Measurements from ENCODE around the gene AKNAD1. TPM values are rescaled to one million over a fixed set of nuclear protein-coding genes. Genes with fewer than 3 reads are reported as not detected.

The AKNAD1 gene
- total and polyA plus RNA-seq, 2 of the 8 experiments (the other 6 are each of a cell fraction or from before 2014, with no cell fraction given): not detected

- no peak overlapping the region for H2BK20ac ChIP-seq (ENCODE audit: low read length)
- no peak overlapping the region for H4K8ac ChIP-seq (ENCODE audit: extremely low read depth, insufficient read depth, low read length)
- H4K5ac ChIP-seq (ENCODE audit: insufficient read length, low read depth, low read length): no peak overlapping the region
- H3K4ac ChIP-seq (replicated peaks; ENCODE audit: insufficient read length, low read depth, low read length): no peak overlapping the region
- H3K56ac ChIP-seq (replicated peaks; ENCODE audit: insufficient read length, low read depth, low read length): no peak overlapping the region
- H3K79me2 ChIP-seq (ENCODE audit: control insufficient read depth in 1 of 2, insufficient read depth in 2 of 2, low read length in 2 of 2): no peaks in the 10 kb centered on the region
- H3K27ac ChIP-seq (ENCODE audit: low read depth, low read length): no peak overlapping the region
- no peaks in the 10 kb centered on the region for H3K9me3 ChIP-seq (ENCODE audit: insufficient read depth in 2 of 2, low read depth in 1 of 2, low read length in 1 of 2)
- FAIRE-seq: no peak
- H3K4me2 ChIP-seq (ENCODE audit: insufficient read depth in 1 of 2, low read depth in 2 of 2, low read length in 2 of 2): no peak overlapping the region
- no peak overlapping the region for H2BK12ac ChIP-seq (ENCODE audit: low read depth, low read length)
- no peak overlapping the region for H2AK5ac ChIP-seq (ENCODE audit: low read depth, low read length)
- 85% methylated on average over 6 of the region's 6 CpGs; no CpG with 5 or more reads in 1 of the 2 experiments for WGBS, 2 experiments (ENCODE audit: extremely low coverage in 1 of 2, insufficient coverage in 1 of 2, insufficient read length in 1 of 2, insufficient replicate concordance in 2 of 2, low coverage in 1 of 2, low lambda C conversion rate in 2 of 2, missing lambda C conversion rate in 1 of 2)
- no peak overlapping the region for H3K18ac ChIP-seq (ENCODE audit: extremely low read depth, low read length)
- H3K14ac ChIP-seq (ENCODE audit: insufficient read length): no peak overlapping the region
- no peak overlapping the region for H4K91ac ChIP-seq (replicated peaks; ENCODE audit: insufficient read length, low read length)
- DNase-seq (ENCODE audit: low read depth in 1 of 2, low spot score in 2 of 2): no peak
- CTCF ChIA-PET (ENCODE audit: partially characterized antibody): interaction anchor here (0.7 to 5.5 kb wide), 4 partner anchors 12 to 52 kb away, joined by 3 to 41 read pairs (median 3); no protein-coding TSS in a partner anchor
- no peak overlapping the region for H2BK120ac ChIP-seq (replicated peaks; ENCODE audit: low read depth, low read length)
- no peaks in the 10 kb centered on the region for H3K36me3 ChIP-seq (ENCODE audit: control insufficient read depth in 2 of 4, insufficient read depth in 4 of 4, low read length in 3 of 4)
- H3K79me1 ChIP-seq (ENCODE audit: low read depth, low read length): no peaks in the 10 kb centered on the region
- H2BK5ac ChIP-seq (ENCODE audit: low read depth, low read length): no peak overlapping the region
- H2BK15ac ChIP-seq (ENCODE audit: low read length): no peak overlapping the region
- no peaks in the 10 kb centered on the region for H3K27me3 ChIP-seq (replicated peaks in 1 of 4; ENCODE audit: control insufficient read depth in 3 of 4, extremely low read depth in 1 of 4, insufficient read depth in 3 of 4, low read length in 3 of 4)
- H4K20me1 ChIP-seq (replicated peaks in 1 of 2; ENCODE audit: control insufficient read depth in 1 of 2, insufficient read depth in 2 of 2, low read length in 2 of 2): no peaks in the 10 kb centered on the region
- POLR2A ChIA-PET (ENCODE audit: partially characterized antibody): no interaction called here
- no peak overlapping the region for H3K4me3 ChIP-seq (ENCODE audit: extremely low read depth in 1 of 4, insufficient read depth in 2 of 4, low read depth in 3 of 4, low read length in 4 of 4)
- no peak overlapping the region for H3K9ac ChIP-seq (replicated peaks in 1 of 4; ENCODE audit: extremely low read depth in 1 of 4, low read depth in 3 of 4, low read length in 3 of 4)
- H2AFZ ChIP-seq (ENCODE audit: low read length): peak overlapping the region; percentile 64; the same call in 1 of the 2 replicates
- H3K23ac ChIP-seq (ENCODE audit: insufficient read length): no peak overlapping the region
- H3K23me2 ChIP-seq (ENCODE audit: low read depth, low read length): no peaks in the 10 kb centered on the region
- H3K4me1 ChIP-seq (replicated peaks in 1 of 4; ENCODE audit: control insufficient read depth in 3 of 4, insufficient read depth in 4 of 4, low read length in 3 of 4): peaks cover 0 to 3% (median under 1%) of the 10 kb centered on the region in 4 experiments; a peak in 3 of 7 replicates
- no peak for TF ChIP-seq MAX (IDR thresholded peaks at IDR 0.05)
- no peak for TF ChIP-seq HDAC6 (IDR thresholded peaks at IDR 0.05; ENCODE audit: low read depth, low read length)
- no peak for TF ChIP-seq SP4 (IDR thresholded peaks at IDR 0.05; ENCODE audit: low read length)
- TF ChIP-seq SUZ12 (IDR thresholded peaks at IDR 0.05; ENCODE audit: low read length): no peak
- TF ChIP-seq NRF1 (IDR thresholded peaks at IDR 0.05; ENCODE audit: low read depth, low read length): no peak
- TF ChIP-seq CEBPB (IDR thresholded peaks at IDR 0.05; ENCODE audit: low read depth, low read length): no peak
- no peak for TF ChIP-seq ASH2L (IDR thresholded peaks at IDR 0.05; ENCODE audit: low read length)
- no peak for TF ChIP-seq SIN3A (conservative IDR thresholded peaks at IDR 0.05 in 1 of 2, IDR thresholded peaks at IDR 0.05 in 1 of 2; ENCODE audit: low read depth in 1 of 2, low read length in 2 of 2)
- no peak for TF ChIP-seq PHF8 (conservative IDR thresholded peaks at IDR 0.05; ENCODE audit: low read depth, low read length)
- TF ChIP-seq CHD2 (IDR thresholded peaks at IDR 0.05; ENCODE audit: low read length): no peak
- no peak for TF ChIP-seq KDM1A (IDR thresholded peaks at IDR 0.05; ENCODE audit: borderline replicate concordance, low read length)
- TF ChIP-seq SP2 (IDR thresholded peaks at IDR 0.05; ENCODE audit: low read length): no peak
- no peak for TF ChIP-seq SRF (IDR thresholded peaks at IDR 0.05; ENCODE audit: low read depth, low read length)
- TF ChIP-seq YY1 (IDR thresholded peaks at IDR 0.05; ENCODE audit: low read depth, low read length): no peak
- TF ChIP-seq RFX5 (IDR thresholded peaks at IDR 0.05; ENCODE audit: borderline replicate concordance, low read depth, low read length): no peak
- TF ChIP-seq RXRA (IDR thresholded peaks at IDR 0.05; ENCODE audit: insufficient read depth, low read depth, low read length): no peak
Measured at GRCh38 chr1:108845991-108846390, 10.9 kb downstream of the AKNAD1 start.
